A549 (cell line): ENCODE data around the gene NEK7. TPM values are rescaled to one million over a fixed set of nuclear protein-coding genes. Genes with fewer than 3 reads are reported as not detected.

Source experiments
- ATAC-seq, 2 experiments: fragments of 200-7000 bp in 1 of 2; fragments of >200 bp in 1 of 2; cut with Nextera tagmentation in 1 of 2; cut with Tn5 transposase in 1 of 2; 3 replicates each; pipeline versions ENCODE4 v1.8.0 to v1.9.1; 2018 to 2020; ENCODE audit warnings: mild to moderate bottlenecking in 1 of 2, moderate library complexity in 1 of 2
- CTCF ChIA-PET: fragments of 300-600 bp; sonication (Branson Sonifier 250); formaldehyde crosslinking; extraction: SDS; loops from one replicate; lab custom pipeline; 2021; ENCODE audit warnings: antibody characterized with exemption, inconsistent platforms; lab: Yijun Ruan, JAX
- POLR2A ChIA-PET: fragments of 350-600 bp; formaldehyde crosslinking; extraction: SDS; loops from one replicate; lab custom pipeline; 2021; ENCODE audit warnings: antibody characterized with exemption, inconsistent platforms; lab: Yijun Ruan, JAX
- DNase-seq, 2 experiments: peaks; one replicate each; pipeline versions ENCODE4 v3.0.0 to v3.0.0-alpha.2; 2011 to 2016; ENCODE audit warnings: low read depth in 1 of 2, low spot score in 1 of 2
- FAIRE-seq: peaks from 2 replicates; lab custom pipeline; 2011; peaks lifted over from hg19 to GRCh38; lab: Jason Lieb, UNC
- H3K27ac ChIP-seq, 2 experiments: fragments of >200 bp; sonication (Bioruptor Twin); formaldehyde crosslinking; 3 replicates each; pipeline ENCODE4 v1.5.1; 2016 to 2017
- H3K4me1 ChIP-seq: fragments of >200 bp; sonication (Bioruptor Twin); formaldehyde crosslinking; 3 replicates; pipeline ENCODE4 v1.6.1; 2016
- H3K4me2 ChIP-seq: fragments of >200 bp; sonication (Bioruptor Twin); formaldehyde crosslinking; 3 replicates; pipeline ENCODE4 v1.6.1; 2016
- H3K4me3 ChIP-seq: fragments of >200 bp; sonication (Bioruptor Twin); formaldehyde crosslinking; 3 replicates; pipeline ENCODE4 v1.5.1; 2016
- H3K9me3 ChIP-seq: fragments of >200 bp; sonication (Bioruptor Twin); formaldehyde crosslinking; 3 replicates; pipeline ENCODE4 v1.6.1; 2016
- CBX8 ChIP-seq: fragments of 200-600 bp; sonication (generic); IDR thresholded peaks from 2 replicates; pipeline ENCODE4 v1.6.1; 2016
- CHD2 ChIP-seq: fragments of 150-350 bp; IDR thresholded peaks from 2 replicates; pipeline ENCODE4 v1.6.1; 2014; ENCODE audit warnings: low read length; ENCODE audit not compliant: partially characterized antibody
- CTCF ChIP-seq: fragments of >200 bp; sonication (Bioruptor Twin); formaldehyde crosslinking; IDR thresholded peaks from 3 replicates; pipeline ENCODE4 v1.5.1; 2016
- EHMT2 ChIP-seq: fragments of 200-600 bp; sonication (generic); IDR thresholded peaks from 2 replicates; pipeline ENCODE4 v1.6.1; 2016; ENCODE audit warnings: antibody characterized with exemption, low read depth, mild to moderate bottlenecking, moderate library complexity
- GATA3 ChIP-seq: IDR thresholded peaks from 2 replicates; pipeline ENCODE4 v1.6.1; 2012; ENCODE audit warnings: borderline replicate concordance
- HES2 ChIP-seq: fragments of >200 bp; sonication (Bioruptor Twin); formaldehyde crosslinking; IDR thresholded peaks from 2 replicates; pipeline ENCODE4 v1.6.1; 2016
- HOXA7 ChIP-seq: fragments of 250-450 bp; sonication (Bioruptor Pico); IDR thresholded peaks from 2 replicates; pipeline ENCODE4 v1.5.0; 2020; ENCODE audit warnings: mild to moderate bottlenecking, moderate library complexity
- JUNB ChIP-seq: fragments of >200 bp; sonication (Bioruptor Twin); formaldehyde crosslinking; IDR thresholded peaks from 2 replicates; pipeline ENCODE4 v1.6.1; 2016
- KDM1A ChIP-seq: fragments of 200-600 bp; sonication (generic); IDR thresholded peaks from 2 replicates; pipeline ENCODE4 v1.6.1; 2016; ENCODE audit warnings: low read depth, mild to moderate bottlenecking
- MAFK ChIP-seq: fragments of 450-650 bp; IDR thresholded peaks from 2 replicates; pipeline ENCODE4 v1.6.1; 2014; ENCODE audit not compliant: partially characterized antibody
- MYC ChIP-seq: IDR thresholded peaks from 2 replicates; pipeline ENCODE4 v1.6.1; 2012; ENCODE audit warnings: mild to moderate bottlenecking, inconsistent platforms, low read length, improper control_type of control experiment, borderline replicate concordance
- NFE2L2 ChIP-seq: fragments of 150-350 bp; conservative IDR thresholded peaks from 2 replicates; pipeline ENCODE4 v1.6.1; 2014; ENCODE audit warnings: low read length
- PHF8 ChIP-seq: fragments of 200-600 bp; sonication (generic); IDR thresholded peaks from 2 replicates; pipeline ENCODE4 v1.6.1; 2016; ENCODE audit warnings: low read depth, mild to moderate bottlenecking, antibody characterized with exemption, moderate library complexity, borderline replicate concordance
- POLR2A ChIP-seq: IDR thresholded peaks from 2 replicates; pipeline ENCODE4 v1.6.1; 2012; ENCODE audit warnings: mild to moderate bottlenecking, low read length
- RAD21 ChIP-seq, 2 experiments: fragments of >200 bp in 1 of 2; sonication (Bioruptor Twin) in 1 of 2; formaldehyde crosslinking in 1 of 2; IDR thresholded peaks in 1 of 2; conservative IDR thresholded peaks in 1 of 2; 2 replicates in 1 of 2; 3 replicates in 1 of 2; pipeline ENCODE4 v1.6.1; 2012 to 2018; ENCODE audit warnings: inconsistent platforms in 1 of 2
- RARB ChIP-seq: fragments of 250-450 bp; sonication (Bioruptor Pico); IDR thresholded peaks from 2 replicates; pipeline ENCODE4 v1.8.0; 2021; ENCODE audit warnings: mild to moderate bottlenecking, moderate library complexity
- REST ChIP-seq: fragments of 200-600 bp; sonication (generic); IDR thresholded peaks from 2 replicates; pipeline ENCODE4 v1.6.1; 2016; ENCODE audit warnings: antibody characterized with exemption, mild to moderate bottlenecking, moderate library complexity
- ZFP36 ChIP-seq: fragments of 450-650 bp; IDR thresholded peaks from 2 replicates; pipeline ENCODE4 v1.6.1; 2014; ENCODE audit warnings: borderline replicate concordance; ENCODE audit not compliant: partially characterized antibody
- ZNF302 ChIP-seq: fragments of 250-450 bp; sonication (Bioruptor Pico); IDR thresholded peaks from 2 replicates; pipeline ENCODE4 v1.9.0; 2021; ENCODE audit warnings: inconsistent platforms, mild to moderate bottlenecking, moderate library complexity
- WGBS: methylation state at CpG from one replicate; pipeline ENCODE4 v1.1.6; 2017; ENCODE audit errors: missing lambda C conversion rate; 5-methylcytosine and 5-hydroxymethylcytosine counted together
- polyA plus RNA-seq, 4 experiments: library from polyadenylated mRNA; depleted of rRNA in 3 of 4; stranded (reverse); fragments of >200 nt; fragmentation: RNase III in 1 of 4; extraction: RNeasy Plus Mini Kit Qiagen cat#74134 plus additional on column Dnase treatment in 1 of 4; gene quantifications; 2 replicates in 3 of 4; 3 replicates in 1 of 4; pipeline ENCODE4 v1.2.3, GENCODE V29; 2011 to 2017

NEK7 gene
- polyA plus RNA-seq, 2 of the 4 experiments (the other 2 are of a cell fraction) = 15.9 to 62.9 TPM

GRCh38 chr1:198283222-198283621, 126.4 kb downstream of the NEK7 start:
- CTCF ChIA-PET = interaction anchor here (0.9 kb wide), 1 partner anchor 7 kb away, joined by 4 read pairs; no protein-coding TSS in a partner anchor
- 83% methylated on average over 6 of the region's 6 CpGs for WGBS
- no peak for FAIRE-seq
- no peak for DNase-seq
- no peak for ATAC-seq
- TF ChIP-seq HES2 (no peak), RARB (CRISPR knock-in tag) (no peak), REST (no peak)
- POLR2A ChIA-PET = no interaction called here
- Histone ChIP-seq H3K4me2 (no peak overlapping the region), H3K27ac (no peak overlapping the region), H3K9me3 (no peaks in the 10 kb centered on the region), H3K4me3 (no peak overlapping the region), H3K4me1 (no peaks in the 10 kb centered on the region)

- DNase-seq = no peak
- Histone ChIP-seq H3K4me2 (no peak overlapping the region), H3K4me3 (no peak overlapping the region), H3K27ac (no peak overlapping the region), H3K4me1 (no peaks in the 10 kb centered on the region), H3K9me3 (no peaks in the 10 kb centered on the region)
- FAIRE-seq = no peak
- CTCF ChIA-PET = no interaction called here
- TF ChIP-seq RARB (CRISPR knock-in tag) = no peak
- TF ChIP-seq PHF8 = no peak
- no peak for TF ChIP-seq EHMT2
- TF ChIP-seq RAD21 (conservative IDR thresholded peaks at IDR 0.05 in 1 of 2, IDR thresholded peaks at IDR 0.05 in 1 of 2) = no peak
- no peak for TF ChIP-seq NFE2L2
- no peak for TF ChIP-seq MYC
- ATAC-seq = no peak
- POLR2A ChIA-PET = no interaction called here
- WGBS = 92% methylated on average over 4 of the region's 4 CpGs
Observed at GRCh38 chr1:198287916-198288315, 131.1 kb downstream of the NEK7 start.

- no peak overlapping the region for H3K27ac ChIP-seq
- no peaks in the 10 kb centered on the region for H3K4me1 ChIP-seq
- no peak overlapping the region for H3K4me2 ChIP-seq
- H3K4me3 ChIP-seq = no peak overlapping the region
- ATAC-seq (no peak), DNase-seq (no peak), FAIRE-seq (no peak)
- CTCF ChIA-PET = interaction anchor here (1.2 kb wide), 1 partner anchor 7 kb away, joined by 4 read pairs; no protein-coding TSS in a partner anchor
- no peaks in the 10 kb centered on the region for H3K9me3 ChIP-seq
- POLR2A ChIA-PET = no interaction called here
- WGBS = 91% methylated on average over 7 of the region's 7 CpGs
- TF ChIP-seq KDM1A (no peak), RAD21 (conservative IDR thresholded peaks at IDR 0.05 in 1 of 2, IDR thresholded peaks at IDR 0.05 in 1 of 2) (no peak), CTCF (no peak), PHF8 (no peak), POLR2A (no peak), CBX8 (no peak), ZNF302 (no peak), ZFP36 (no peak), CHD2 (no peak), NFE2L2 (no peak), MAFK (no peak), JUNB (no peak), HOXA7 (CRISPR knock-in tag) (no peak), GATA3 (no peak)
Observed at GRCh38 chr1:198290089-198290683, 133.4 kb downstream of the NEK7 start.
